ENCODE results near the gene PHF3.
"Not testable (repeated sequence)": the region's sequence is repeated elsewhere in the genome, so short reads cannot be mapped to it uniquely, and the experiment has no call there.

PHF3 gene

GRCh38 chr6:63750400-63750799 lies 114.8 kb downstream of the PHF3 start:
- no peak for DNase-seq
- TF ChIP-seq, protein P1, sequence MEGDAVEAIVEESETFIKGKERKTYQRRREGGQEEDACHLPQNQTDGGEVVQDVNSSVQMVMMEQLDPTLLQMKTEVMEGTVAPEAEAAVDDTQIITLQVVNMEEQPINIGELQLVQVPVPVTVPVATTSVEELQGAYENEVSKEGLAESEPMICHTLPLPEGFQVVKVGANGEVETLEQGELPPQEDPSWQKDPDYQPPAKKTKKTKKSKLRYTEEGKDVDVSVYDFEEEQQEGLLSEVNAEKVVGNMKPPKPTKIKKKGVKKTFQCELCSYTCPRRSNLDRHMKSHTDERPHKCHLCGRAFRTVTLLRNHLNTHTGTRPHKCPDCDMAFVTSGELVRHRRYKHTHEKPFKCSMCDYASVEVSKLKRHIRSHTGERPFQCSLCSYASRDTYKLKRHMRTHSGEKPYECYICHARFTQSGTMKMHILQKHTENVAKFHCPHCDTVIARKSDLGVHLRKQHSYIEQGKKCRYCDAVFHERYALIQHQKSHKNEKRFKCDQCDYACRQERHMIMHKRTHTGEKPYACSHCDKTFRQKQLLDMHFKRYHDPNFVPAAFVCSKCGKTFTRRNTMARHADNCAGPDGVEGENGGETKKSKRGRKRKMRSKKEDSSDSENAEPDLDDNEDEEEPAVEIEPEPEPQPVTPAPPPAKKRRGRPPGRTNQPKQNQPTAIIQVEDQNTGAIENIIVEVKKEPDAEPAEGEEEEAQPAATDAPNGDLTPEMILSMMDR (IDR thresholded peaks at IDR 0.05), result no peak
- no peaks in the 10 kb centered on the region for H3K27me3 Mint-ChIP-seq (ENCODE audit: low read depth, poor library complexity)
- no peaks in the 10 kb centered on the region for H3K36me3 Mint-ChIP-seq (ENCODE audit: low read depth)
- peaks cover 14% of the 10 kb centered on the region for H3K9me3 Mint-ChIP-seq
- H3K4me1 Mint-ChIP-seq, result no peaks in the 10 kb centered on the region
- no peak overlapping the region for H3K4me3 Mint-ChIP-seq
- no peak overlapping the region for H3K27ac Mint-ChIP-seq

DNA sequence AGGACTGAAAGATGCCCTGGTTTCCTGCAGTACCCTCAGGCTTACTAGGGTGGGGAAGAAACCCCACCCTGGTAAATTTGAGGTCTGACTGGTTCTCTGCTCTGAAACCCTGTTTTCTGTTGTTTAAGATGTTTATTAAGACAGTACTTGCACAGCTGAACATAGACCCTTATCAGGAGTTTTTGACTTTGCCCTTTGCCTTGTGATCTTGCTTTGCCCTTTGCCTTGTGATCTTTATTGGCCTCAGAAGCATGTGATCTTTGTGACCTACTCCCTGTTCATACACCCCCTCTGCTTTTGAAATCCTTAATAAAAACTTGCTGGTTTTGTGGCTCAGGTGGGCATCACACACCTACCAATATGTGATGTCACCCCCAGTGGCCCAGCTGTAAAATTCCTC lies 121.7 kb downstream of the PHF3 start:
- not testable (repeated sequence) for DNase-seq; H3K36me3 Mint-ChIP-seq (ENCODE audit: low read depth)

GRCh38 chr6:63757826-63758225 lies 122.2 kb downstream of the PHF3 start:
- TF ChIP-seq, protein P1 (IDR thresholded peaks at IDR 0.05), result no peak
- no peak for DNase-seq
- Mint-ChIP-seq H3K27me3 (ENCODE audit: low read depth, poor library complexity) (peaks cover 4% of the 10 kb centered on the region), H3K27ac (no peak overlapping the region), H3K9me3 (peaks cover 29% of the 10 kb centered on the region), H3K4me1 (no peaks in the 10 kb centered on the region), H3K36me3 (ENCODE audit: low read depth) (peaks cover 9% of the 10 kb centered on the region), H3K4me3 (no peak overlapping the region)

More for the DNA sequence above, 121.7 kb downstream of the PHF3 start:
- not testable (repeated sequence) for H3K4me1 Mint-ChIP-seq; H3K27ac Mint-ChIP-seq; H3K27me3 Mint-ChIP-seq (ENCODE audit: low read depth, poor library complexity); H3K4me3 Mint-ChIP-seq
- peaks cover 29% of the 10 kb centered on the region for H3K9me3 Mint-ChIP-seq

- H3K9me3 Mint-ChIP-seq, result peaks cover 29% of the 10 kb centered on the region
- H3K27ac Mint-ChIP-seq, result no peak overlapping the region
- H3K4me3 Mint-ChIP-seq, result no peak overlapping the region
- H3K4me1 Mint-ChIP-seq, result peaks cover 5% of the 10 kb centered on the region
- peaks cover 9% of the 10 kb centered on the region for H3K36me3 Mint-ChIP-seq (ENCODE audit: low read depth)
- DNase-seq, result no peak
- peaks cover 4% of the 10 kb centered on the region for H3K27me3 Mint-ChIP-seq (ENCODE audit: low read depth, poor library complexity)
- TF ChIP-seq, protein P1 (IDR thresholded peaks at IDR 0.05), result no peak
Measured at GRCh38 chr6:63759605-63760105, 124.1 kb downstream of the PHF3 start.

DNA sequence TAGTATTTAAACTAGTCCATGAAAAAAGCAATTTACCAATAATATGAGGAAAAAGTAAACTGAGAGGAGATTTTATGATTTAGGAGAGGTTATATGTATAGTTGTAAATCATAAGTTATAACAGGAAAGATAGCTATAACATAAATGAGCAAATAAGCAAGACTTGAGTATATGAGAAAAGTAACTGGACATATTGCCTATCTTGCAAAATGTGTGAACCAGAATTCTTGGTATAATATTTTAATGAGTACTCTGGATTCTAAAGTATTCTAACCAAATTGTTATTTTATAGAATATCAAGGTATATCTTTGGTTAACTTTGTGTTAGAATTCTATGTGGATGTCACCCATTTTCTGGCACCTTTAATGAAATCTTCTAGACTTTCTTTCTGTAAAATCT lies 124.6 kb downstream of the PHF3 start:
- peaks cover 4% of the 10 kb centered on the region for H3K27me3 Mint-ChIP-seq (ENCODE audit: low read depth, poor library complexity)
- DNase-seq, result no peak
- H3K4me3 Mint-ChIP-seq, result no peak overlapping the region
- no peak overlapping the region for H3K27ac Mint-ChIP-seq
- peaks cover 9% of the 10 kb centered on the region for H3K36me3 Mint-ChIP-seq (ENCODE audit: low read depth)
- TF ChIP-seq, protein P1 (IDR thresholded peaks at IDR 0.05), result no peak
- H3K4me1 Mint-ChIP-seq, result peaks cover 5% of the 10 kb centered on the region
- H3K9me3 Mint-ChIP-seq, result peaks cover 24% of the 10 kb centered on the region

- no peaks in the 10 kb centered on the region for H3K27me3 Mint-ChIP-seq (ENCODE audit: low read depth, poor library complexity)
Measured at GRCh38 chr6:63764318-63764916, 128.8 kb downstream of the PHF3 start.

More at GRCh38 chr6:63764318-63764916, 128.8 kb downstream of the PHF3 start:
- H3K27ac Mint-ChIP-seq, result no peak overlapping the region
- no peak overlapping the region for H3K4me3 Mint-ChIP-seq
- H3K9me3 Mint-ChIP-seq, result peaks cover 14% of the 10 kb centered on the region
- H3K4me1 Mint-ChIP-seq, result peaks cover 5% of the 10 kb centered on the region
- TF ChIP-seq, protein P1 (IDR thresholded peaks at IDR 0.05), result peak; percentile 73
- H3K36me3 Mint-ChIP-seq (ENCODE audit: low read depth), result no peaks in the 10 kb centered on the region
- DNase-seq, result peak; percentile 3
